Measurements from ENCODE around the gene PER3. TPM values are rescaled to one million over a fixed set of nuclear protein-coding genes. Genes with fewer than 3 reads are reported as not detected.

The PER3 gene
- polyA plus RNA-seq, 1 donor from 2014 or later, result 0.84 TPM

DNA sequence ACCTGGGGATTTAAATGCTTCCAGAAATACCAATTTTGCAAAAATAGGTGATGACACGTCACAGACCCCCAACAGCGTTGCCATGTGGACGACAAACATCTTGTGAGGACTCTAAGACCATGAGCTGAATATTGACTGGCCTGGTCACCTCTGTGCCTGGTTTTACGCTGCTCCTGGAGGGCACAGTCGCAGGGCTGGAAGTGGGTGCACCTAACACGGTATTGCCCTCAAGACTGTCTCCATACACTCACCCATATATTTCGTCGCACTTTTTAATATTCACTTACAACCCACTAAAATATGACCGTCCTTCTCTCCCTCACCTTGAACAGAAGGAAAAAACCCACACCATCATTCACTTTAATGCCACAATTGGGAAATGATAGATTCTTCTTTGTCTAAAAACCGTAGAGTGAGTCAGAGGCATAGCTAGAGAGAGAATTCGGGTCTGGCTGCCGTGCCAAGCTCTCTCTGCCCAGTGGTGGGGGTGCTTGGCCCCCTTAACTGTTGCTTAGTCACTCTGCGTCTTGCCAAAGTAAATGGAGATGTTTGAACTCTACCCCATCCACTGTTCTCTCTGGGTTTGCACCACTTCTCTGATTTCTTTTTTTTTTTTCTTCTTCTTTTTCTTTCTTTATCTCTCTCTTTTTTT is 109.6 kb downstream of the PER3 start:
- no peaks in the 10 kb centered on the region for H3K9me3 ChIP-seq (ENCODE audit: low read length)

More for the DNA sequence above, 109.6 kb downstream of the PER3 start:
- Histone ChIP-seq H3K9ac (ENCODE audit: low read length) (no peak overlapping the region), H3F3A (ENCODE audit: insufficient read depth, low read length, poor library complexity, severe bottlenecking) (no peaks in the 10 kb centered on the region), H2AFZ (ENCODE audit: low read depth, low read length) (no peak overlapping the region), H4K20me1 (ENCODE audit: insufficient read depth) (no peaks in the 10 kb centered on the region), H3K4me2 (ENCODE audit: low read length) (no peak overlapping the region), H3K27ac (ENCODE audit: low read length) (no peak overlapping the region), H3K9me2 (ENCODE audit: insufficient read depth, low read length) (no peaks in the 10 kb centered on the region), H3K36me3 (ENCODE audit: insufficient read depth, low read length) (no peaks in the 10 kb centered on the region), H3K4me3 (ENCODE audit: low read length) (no peak overlapping the region), H3K27me3 (ENCODE audit: insufficient read depth, low read depth, low read length) (no peaks in the 10 kb centered on the region), H3K79me2 (replicated peaks; ENCODE audit: insufficient read depth, low read length) (no peaks in the 10 kb centered on the region)
- TF ChIP-seq POLR2AphosphoS5 (IDR thresholded peaks at IDR 0.05) (no peak), EP300 (conservative IDR thresholded peaks at IDR 0.05; ENCODE audit: poor library complexity, severe bottlenecking) (no peak), TAF1 (IDR thresholded peaks at IDR 0.05; ENCODE audit: low read depth) (no peak), SMC3 (conservative IDR thresholded peaks at IDR 0.05; ENCODE audit: poor library complexity) (no peak)
- TF ChIP-seq, protein P1, sequence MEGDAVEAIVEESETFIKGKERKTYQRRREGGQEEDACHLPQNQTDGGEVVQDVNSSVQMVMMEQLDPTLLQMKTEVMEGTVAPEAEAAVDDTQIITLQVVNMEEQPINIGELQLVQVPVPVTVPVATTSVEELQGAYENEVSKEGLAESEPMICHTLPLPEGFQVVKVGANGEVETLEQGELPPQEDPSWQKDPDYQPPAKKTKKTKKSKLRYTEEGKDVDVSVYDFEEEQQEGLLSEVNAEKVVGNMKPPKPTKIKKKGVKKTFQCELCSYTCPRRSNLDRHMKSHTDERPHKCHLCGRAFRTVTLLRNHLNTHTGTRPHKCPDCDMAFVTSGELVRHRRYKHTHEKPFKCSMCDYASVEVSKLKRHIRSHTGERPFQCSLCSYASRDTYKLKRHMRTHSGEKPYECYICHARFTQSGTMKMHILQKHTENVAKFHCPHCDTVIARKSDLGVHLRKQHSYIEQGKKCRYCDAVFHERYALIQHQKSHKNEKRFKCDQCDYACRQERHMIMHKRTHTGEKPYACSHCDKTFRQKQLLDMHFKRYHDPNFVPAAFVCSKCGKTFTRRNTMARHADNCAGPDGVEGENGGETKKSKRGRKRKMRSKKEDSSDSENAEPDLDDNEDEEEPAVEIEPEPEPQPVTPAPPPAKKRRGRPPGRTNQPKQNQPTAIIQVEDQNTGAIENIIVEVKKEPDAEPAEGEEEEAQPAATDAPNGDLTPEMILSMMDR (IDR thresholded peaks at IDR 0.05; ENCODE audit: poor library complexity, severe bottlenecking), result no peak

Other genes starting within 250 kb of the PER3 start
- 20.2 and 22.1 TPM in 2 replicates for gene VAMP3, start 13.0 kb upstream of the PER3 start, polyA plus RNA-seq
- gene UTS2, start 68.8 kb downstream of the PER3 start, polyA plus RNA-seq, result 1.5 and 2.4 TPM in 2 replicates
- 0.38 TPM in 1 of 2 replicates, not detected in the other for gene TNFRSF9, start 156.5 kb downstream of the PER3 start, polyA plus RNA-seq
- gene PARK7, start 177.4 kb downstream of the PER3 start, polyA plus RNA-seq, result 352 and 378 TPM in 2 replicates
- 72.5 and 72.9 TPM in 2 replicates for gene ERRFI1, start 242.0 kb downstream of the PER3 start, polyA plus RNA-seq

All from neural cell (in vitro differentiated cells).